ENCODE data around the gene NAXD.

DNA sequence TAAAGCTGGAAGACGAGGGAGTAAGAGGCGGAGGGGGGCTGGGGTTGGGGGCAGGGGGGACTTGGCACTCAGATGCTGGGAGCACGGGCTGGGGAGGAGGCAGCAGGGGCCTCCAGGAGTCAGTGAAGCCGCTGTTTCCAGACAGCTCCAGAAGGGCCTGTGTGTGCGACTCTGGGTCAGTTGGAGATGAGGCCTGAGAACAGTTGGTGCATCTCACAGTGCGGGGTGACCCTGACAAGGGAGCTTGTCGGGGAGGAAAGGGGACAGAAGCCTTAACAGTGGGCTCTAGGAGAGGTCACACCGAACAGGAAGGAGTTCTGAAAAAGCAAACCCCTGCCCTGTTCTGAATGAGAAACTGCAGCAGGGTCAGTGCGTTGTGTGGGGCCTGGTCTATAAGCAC lies 11.2 kb downstream of the NAXD start:
- TF ChIP-seq, protein P1, sequence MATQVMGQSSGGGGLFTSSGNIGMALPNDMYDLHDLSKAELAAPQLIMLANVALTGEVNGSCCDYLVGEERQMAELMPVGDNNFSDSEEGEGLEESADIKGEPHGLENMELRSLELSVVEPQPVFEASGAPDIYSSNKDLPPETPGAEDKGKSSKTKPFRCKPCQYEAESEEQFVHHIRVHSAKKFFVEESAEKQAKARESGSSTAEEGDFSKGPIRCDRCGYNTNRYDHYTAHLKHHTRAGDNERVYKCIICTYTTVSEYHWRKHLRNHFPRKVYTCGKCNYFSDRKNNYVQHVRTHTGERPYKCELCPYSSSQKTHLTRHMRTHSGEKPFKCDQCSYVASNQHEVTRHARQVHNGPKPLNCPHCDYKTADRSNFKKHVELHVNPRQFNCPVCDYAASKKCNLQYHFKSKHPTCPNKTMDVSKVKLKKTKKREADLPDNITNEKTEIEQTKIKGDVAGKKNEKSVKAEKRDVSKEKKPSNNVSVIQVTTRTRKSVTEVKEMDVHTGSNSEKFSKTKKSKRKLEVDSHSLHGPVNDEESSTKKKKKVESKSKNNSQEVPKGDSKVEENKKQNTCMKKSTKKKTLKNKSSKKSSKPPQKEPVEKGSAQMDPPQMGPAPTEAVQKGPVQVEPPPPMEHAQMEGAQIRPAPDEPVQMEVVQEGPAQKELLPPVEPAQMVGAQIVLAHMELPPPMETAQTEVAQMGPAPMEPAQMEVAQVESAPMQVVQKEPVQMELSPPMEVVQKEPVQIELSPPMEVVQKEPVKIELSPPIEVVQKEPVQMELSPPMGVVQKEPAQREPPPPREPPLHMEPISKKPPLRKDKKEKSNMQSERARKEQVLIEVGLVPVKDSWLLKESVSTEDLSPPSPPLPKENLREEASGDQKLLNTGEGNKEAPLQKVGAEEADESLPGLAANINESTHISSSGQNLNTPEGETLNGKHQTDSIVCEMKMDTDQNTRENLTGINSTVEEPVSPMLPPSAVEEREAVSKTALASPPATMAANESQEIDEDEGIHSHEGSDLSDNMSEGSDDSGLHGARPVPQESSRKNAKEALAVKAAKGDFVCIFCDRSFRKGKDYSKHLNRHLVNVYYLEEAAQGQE (IDR thresholded peaks at IDR 0.05; ENCODE audit: borderline replicate concordance) = no peak
- TF ChIP-seq, protein P2, sequence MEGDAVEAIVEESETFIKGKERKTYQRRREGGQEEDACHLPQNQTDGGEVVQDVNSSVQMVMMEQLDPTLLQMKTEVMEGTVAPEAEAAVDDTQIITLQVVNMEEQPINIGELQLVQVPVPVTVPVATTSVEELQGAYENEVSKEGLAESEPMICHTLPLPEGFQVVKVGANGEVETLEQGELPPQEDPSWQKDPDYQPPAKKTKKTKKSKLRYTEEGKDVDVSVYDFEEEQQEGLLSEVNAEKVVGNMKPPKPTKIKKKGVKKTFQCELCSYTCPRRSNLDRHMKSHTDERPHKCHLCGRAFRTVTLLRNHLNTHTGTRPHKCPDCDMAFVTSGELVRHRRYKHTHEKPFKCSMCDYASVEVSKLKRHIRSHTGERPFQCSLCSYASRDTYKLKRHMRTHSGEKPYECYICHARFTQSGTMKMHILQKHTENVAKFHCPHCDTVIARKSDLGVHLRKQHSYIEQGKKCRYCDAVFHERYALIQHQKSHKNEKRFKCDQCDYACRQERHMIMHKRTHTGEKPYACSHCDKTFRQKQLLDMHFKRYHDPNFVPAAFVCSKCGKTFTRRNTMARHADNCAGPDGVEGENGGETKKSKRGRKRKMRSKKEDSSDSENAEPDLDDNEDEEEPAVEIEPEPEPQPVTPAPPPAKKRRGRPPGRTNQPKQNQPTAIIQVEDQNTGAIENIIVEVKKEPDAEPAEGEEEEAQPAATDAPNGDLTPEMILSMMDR (IDR thresholded peaks at IDR 0.05; ENCODE audit: poor library complexity, severe bottlenecking) = no peak
- TF ChIP-seq TAF1 (IDR thresholded peaks at IDR 0.05; ENCODE audit: low read depth) (no peak), EZH2 (IDR thresholded peaks at IDR 0.05; ENCODE audit: borderline replicate concordance, insufficient read depth, low read length, poor library complexity, severe bottlenecking) (no peak), POLR2AphosphoS5 (IDR thresholded peaks at IDR 0.05) (no peak), RAD21 (conservative IDR thresholded peaks at IDR 0.05) (no peak), EP300 (conservative IDR thresholded peaks at IDR 0.05; ENCODE audit: poor library complexity, severe bottlenecking) (no peak)

Data from neural cell (in vitro differentiated cells).